ENCODE data around the gene TMEM150B.

Gene TMEM150B

GRCh38 chr19:55358493-55358892, 33.4 kb upstream of the TMEM150B start:
- Histone ChIP-seq H3K36me3 (no peaks in the 10 kb centered on the region), H3K4me1 (ENCODE audit: control insufficient read depth in 1 of 2, insufficient read depth in 1 of 2, low read depth in 1 of 2, low read length in 1 of 2) (peaks cover 3 to 12% of the 10 kb centered on the region in 2 experiments), H3K27ac (no peak overlapping the region), H3K27me3 (peaks cover 51% of the 10 kb centered on the region), H3K9me3 (no peaks in the 10 kb centered on the region), H3K4me3 (ENCODE audit: low read depth in 1 of 2, low read length in 1 of 2) (no peak overlapping the region)
- TF ChIP-seq CTCF (IDR thresholded peaks at IDR 0.05), result no peak

- no peaks in the 10 kb centered on the region for H3K9me3 ChIP-seq
- H3K4me1 ChIP-seq (ENCODE audit: control insufficient read depth in 1 of 2, insufficient read depth in 1 of 2, low read depth in 1 of 2, low read length in 1 of 2), result peaks cover 7 to 15% of the 10 kb centered on the region in 2 experiments
- TF ChIP-seq CTCF (IDR thresholded peaks at IDR 0.05), result no peak
- H3K27ac ChIP-seq, result no peak overlapping the region
- H3K27me3 ChIP-seq, result peaks cover 80% of the 10 kb centered on the region
- no peak overlapping the region for H3K4me3 ChIP-seq (ENCODE audit: low read depth in 1 of 2, low read length in 1 of 2)
- H3K36me3 ChIP-seq, result no peaks in the 10 kb centered on the region
Measured at GRCh38 chr19:55355213-55355821, 30.2 kb upstream of the TMEM150B start.

- Histone ChIP-seq H3K4me3 (ENCODE audit: low read depth in 1 of 2, low read length in 1 of 2) (peak within 1 kb of the TSS; percentile 65 to 66), H3K4me1 (ENCODE audit: control insufficient read depth in 1 of 2, insufficient read depth in 1 of 2, low read depth in 1 of 2, low read length in 1 of 2) (peaks cover 7 to 15% of the 10 kb centered on the region in 2 experiments), H3K27ac (no peak within 1 kb of the TSS), H3K36me3 (no peaks in the 10 kb centered on the region), H3K9me3 (no peaks in the 10 kb centered on the region), H3K27me3 (peaks cover 80% of the 10 kb centered on the region)
- TF ChIP-seq CTCF (IDR thresholded peaks at IDR 0.05), result no peak
Measured at GRCh38 chr19:55354698-55355212, 29.6 kb upstream of the TMEM150B start, which contains the start of gene COX6B2. COX6B2 (minus strand) TSS chr19:55354719; CDS start chr19:55354521, 198 bp downstream.

- Histone ChIP-seq H3K27me3 (peaks cover 80% of the 10 kb centered on the region), H3K4me3 (ENCODE audit: low read depth in 1 of 2, low read length in 1 of 2) (peak overlapping the region; percentile 65 to 66), H3K4me1 (ENCODE audit: control insufficient read depth in 1 of 2, insufficient read depth in 1 of 2, low read depth in 1 of 2, low read length in 1 of 2) (peaks cover 7 to 15% of the 10 kb centered on the region in 2 experiments), H3K36me3 (no peaks in the 10 kb centered on the region), H3K27ac (no peak overlapping the region), H3K9me3 (no peaks in the 10 kb centered on the region)
- TF ChIP-seq CTCF (IDR thresholded peaks at IDR 0.05), result no peak
Measured at GRCh38 chr19:55353803-55354697, 28.9 kb upstream of the TMEM150B start.

- peaks cover 7 to 15% of the 10 kb centered on the region in 2 experiments for H3K4me1 ChIP-seq (ENCODE audit: control insufficient read depth in 1 of 2, insufficient read depth in 1 of 2, low read depth in 1 of 2, low read length in 1 of 2)
Measured at GRCh38 chr19:55353356-55353802, 28.2 kb upstream of the TMEM150B start.

More at GRCh38 chr19:55353356-55353802, 28.2 kb upstream of the TMEM150B start:
- peaks cover 77% of the 10 kb centered on the region for H3K27me3 ChIP-seq
- no peak for TF ChIP-seq CTCF (IDR thresholded peaks at IDR 0.05)
- H3K4me3 ChIP-seq (ENCODE audit: low read depth in 1 of 2, low read length in 1 of 2), result peak overlapping the region; percentile 65 to 66
- H3K36me3 ChIP-seq, result no peaks in the 10 kb centered on the region
- no peaks in the 10 kb centered on the region for H3K9me3 ChIP-seq
- H3K27ac ChIP-seq, result no peak overlapping the region

Measured in neutrophil (primary cell).